Osteocyte (in vitro differentiated cells): Measurements from ENCODE around the gene TMEM178B. TPM values are rescaled to one million over a fixed set of nuclear protein-coding genes. Genes with fewer than 3 reads are reported as not detected.

ENCODE experiments used
- DNase-seq: peaks from one replicate; pipeline ENCODE4 v3.0.0; 2021; ENCODE audit warnings: mixed read lengths; ENCODE audit not compliant: unreplicated experiment; ENCODE audit errors: extremely low spot score
- H3K27ac Mint-ChIP-seq: one replicate; pipeline ENCODE4 v1.8.0; 2021; ENCODE audit warnings: mild to moderate bottlenecking, mixed read lengths; ENCODE audit not compliant: unreplicated experiment
- H3K27me3 Mint-ChIP-seq: one replicate; pipeline ENCODE4 v1.8.0; 2021; ENCODE audit warnings: mixed read lengths; ENCODE audit not compliant: unreplicated experiment
- H3K36me3 Mint-ChIP-seq: one replicate; pipeline ENCODE4 v1.8.0; 2021; ENCODE audit warnings: mixed read lengths; ENCODE audit not compliant: unreplicated experiment
- H3K4me1 Mint-ChIP-seq: one replicate; pipeline ENCODE4 v1.8.0; 2021; ENCODE audit warnings: mixed read lengths; ENCODE audit not compliant: unreplicated experiment
- H3K4me3 Mint-ChIP-seq: one replicate; pipeline ENCODE4 v1.8.0; 2021; ENCODE audit warnings: mild to moderate bottlenecking, moderate library complexity, mixed read lengths; ENCODE audit not compliant: unreplicated experiment
- H3K9me3 Mint-ChIP-seq: one replicate; pipeline ENCODE4 v1.8.0; 2021; ENCODE audit warnings: mixed read lengths; ENCODE audit not compliant: unreplicated experiment
- total RNA-seq: library from RNA; stranded (reverse); gene quantifications from 2 replicates; pipeline ENCODE4 v1.2.1, GENCODE V29; 2021
- TF ChIP-seq, protein P1 (sequence below): fragments of 200-600 bp; sonication (generic); IDR thresholded peaks from 2 replicates; pipeline ENCODE4 v1.5.0; 2021; ENCODE audit warnings: antibody characterized with exemption, mild to moderate bottlenecking, moderate library complexity

The TMEM178B gene
- total RNA-seq, 1 donor from 2014 or later: 0.70 TPM

DNA sequence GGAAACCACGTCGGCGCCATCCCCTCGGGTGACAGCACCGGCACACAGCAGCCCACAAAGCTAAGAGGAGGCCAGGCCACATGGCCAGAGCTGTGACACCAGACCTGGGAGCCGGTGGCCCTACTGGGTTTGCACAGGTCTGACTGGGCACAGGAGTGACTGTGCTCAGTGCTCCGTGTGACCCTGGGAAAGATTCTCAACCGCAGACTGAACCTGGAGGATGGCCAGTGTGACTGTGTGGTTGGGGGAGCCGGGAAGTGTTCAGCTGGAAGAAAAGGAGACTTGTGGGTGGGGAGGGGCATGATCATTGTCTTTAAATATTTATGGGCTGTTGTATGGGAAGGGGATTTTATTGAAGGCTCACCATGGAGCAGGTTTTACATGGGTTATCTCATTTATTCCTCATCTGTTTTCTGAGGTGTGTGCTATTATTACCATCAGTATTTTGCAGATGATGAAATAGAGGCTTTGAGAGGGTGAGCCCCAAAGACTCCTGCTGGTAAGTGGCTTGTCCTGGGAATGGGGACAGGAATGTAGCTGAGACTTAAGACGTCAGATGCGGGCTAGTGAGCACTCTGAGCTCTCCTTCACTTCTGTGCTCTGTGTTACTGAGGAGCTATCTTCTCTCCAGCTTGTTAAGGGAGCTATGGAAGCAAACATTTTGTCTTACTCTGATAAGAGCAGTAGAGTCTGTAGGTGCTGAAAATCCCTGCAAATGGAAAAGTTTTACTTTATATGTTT, 127.5 kb downstream of the TMEM178B start:
- H3K27me3 Mint-ChIP-seq: no peaks in the 10 kb centered on the region
- no peak for DNase-seq
- H3K27ac Mint-ChIP-seq: no peak overlapping the region
- H3K4me1 Mint-ChIP-seq: no peaks in the 10 kb centered on the region
- H3K9me3 Mint-ChIP-seq: no peaks in the 10 kb centered on the region
- TF ChIP-seq, protein P1, sequence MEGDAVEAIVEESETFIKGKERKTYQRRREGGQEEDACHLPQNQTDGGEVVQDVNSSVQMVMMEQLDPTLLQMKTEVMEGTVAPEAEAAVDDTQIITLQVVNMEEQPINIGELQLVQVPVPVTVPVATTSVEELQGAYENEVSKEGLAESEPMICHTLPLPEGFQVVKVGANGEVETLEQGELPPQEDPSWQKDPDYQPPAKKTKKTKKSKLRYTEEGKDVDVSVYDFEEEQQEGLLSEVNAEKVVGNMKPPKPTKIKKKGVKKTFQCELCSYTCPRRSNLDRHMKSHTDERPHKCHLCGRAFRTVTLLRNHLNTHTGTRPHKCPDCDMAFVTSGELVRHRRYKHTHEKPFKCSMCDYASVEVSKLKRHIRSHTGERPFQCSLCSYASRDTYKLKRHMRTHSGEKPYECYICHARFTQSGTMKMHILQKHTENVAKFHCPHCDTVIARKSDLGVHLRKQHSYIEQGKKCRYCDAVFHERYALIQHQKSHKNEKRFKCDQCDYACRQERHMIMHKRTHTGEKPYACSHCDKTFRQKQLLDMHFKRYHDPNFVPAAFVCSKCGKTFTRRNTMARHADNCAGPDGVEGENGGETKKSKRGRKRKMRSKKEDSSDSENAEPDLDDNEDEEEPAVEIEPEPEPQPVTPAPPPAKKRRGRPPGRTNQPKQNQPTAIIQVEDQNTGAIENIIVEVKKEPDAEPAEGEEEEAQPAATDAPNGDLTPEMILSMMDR: no peak
- H3K4me3 Mint-ChIP-seq: no peak overlapping the region
- H3K36me3 Mint-ChIP-seq: no peaks in the 10 kb centered on the region

DNA sequence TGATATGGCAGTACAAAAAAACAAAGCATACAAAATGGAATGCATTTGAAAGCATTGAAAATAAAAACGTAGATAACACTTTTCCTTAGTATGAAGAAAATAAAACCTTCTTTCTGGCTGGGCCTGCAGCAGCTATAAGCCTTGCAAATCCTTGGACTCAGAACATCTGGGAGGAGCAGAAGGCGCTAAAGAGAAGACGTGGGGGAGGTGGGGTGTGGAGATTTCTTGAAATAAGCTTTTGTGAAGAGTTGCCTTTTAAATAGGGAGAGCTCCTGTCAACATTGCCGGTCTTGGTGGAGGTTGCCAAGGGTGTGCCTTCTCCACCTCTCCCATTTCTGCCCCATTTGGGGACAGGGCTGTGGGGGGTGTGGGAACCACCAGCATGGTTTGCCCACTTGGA, 128.7 kb downstream of the TMEM178B start:
- H3K27me3 Mint-ChIP-seq: no peaks in the 10 kb centered on the region
- no peak overlapping the region for H3K27ac Mint-ChIP-seq
- no peaks in the 10 kb centered on the region for H3K36me3 Mint-ChIP-seq
- H3K9me3 Mint-ChIP-seq: no peaks in the 10 kb centered on the region
- TF ChIP-seq, protein P1: no peak
- H3K4me3 Mint-ChIP-seq: no peak overlapping the region
- DNase-seq: no peak
- H3K4me1 Mint-ChIP-seq: no peaks in the 10 kb centered on the region

DNA sequence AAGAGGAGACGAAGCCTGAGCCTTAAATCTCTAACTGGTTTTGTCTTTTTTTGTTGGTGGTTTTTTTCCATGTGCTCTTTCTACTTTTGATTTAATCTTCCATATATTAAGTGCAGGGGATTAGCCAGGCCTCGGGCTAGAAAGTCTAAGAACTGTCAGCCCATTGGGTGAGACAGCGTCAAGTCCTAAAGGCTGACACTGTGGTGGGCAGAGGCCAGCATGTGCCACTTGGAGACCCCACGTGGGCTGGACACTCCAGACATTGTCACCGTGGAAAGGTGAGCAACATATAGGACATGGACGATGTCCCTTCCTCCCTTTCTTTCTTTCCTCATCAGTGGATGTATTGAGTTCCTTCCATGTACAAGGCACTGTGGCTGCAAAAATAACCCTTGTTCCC, 129.3 kb downstream of the TMEM178B start:
- H3K36me3 Mint-ChIP-seq: no peaks in the 10 kb centered on the region
- no peaks in the 10 kb centered on the region for H3K4me1 Mint-ChIP-seq
- no peaks in the 10 kb centered on the region for H3K9me3 Mint-ChIP-seq
- TF ChIP-seq, protein P1: no peak
- H3K27ac Mint-ChIP-seq: no peak overlapping the region
- H3K4me3 Mint-ChIP-seq: no peak overlapping the region
- DNase-seq: no peak
- no peaks in the 10 kb centered on the region for H3K27me3 Mint-ChIP-seq

DNA sequence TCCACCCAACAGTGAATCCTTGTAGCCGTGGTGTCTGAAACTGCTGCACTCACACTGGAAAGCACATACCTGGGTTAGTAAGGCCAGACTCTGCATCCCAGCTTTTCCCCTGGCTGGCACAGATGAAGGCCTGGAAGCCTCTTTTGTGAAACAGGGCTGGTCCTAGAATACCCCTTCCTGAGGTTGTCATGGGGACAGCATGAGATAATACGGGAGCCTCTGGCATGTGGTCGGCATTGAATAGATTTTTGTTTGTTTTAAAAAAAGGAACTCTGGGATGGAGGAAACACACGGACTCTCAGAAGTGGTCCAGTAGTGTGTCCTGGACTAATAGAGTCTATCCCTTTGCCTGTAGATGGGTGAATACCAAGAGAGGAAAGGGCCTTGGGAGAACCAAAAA, 129.7 kb downstream of the TMEM178B start:
- TF ChIP-seq, protein P1: no peak
- H3K4me3 Mint-ChIP-seq: no peak overlapping the region
- no peaks in the 10 kb centered on the region for H3K9me3 Mint-ChIP-seq
- H3K36me3 Mint-ChIP-seq: no peaks in the 10 kb centered on the region
- no peak overlapping the region for H3K27ac Mint-ChIP-seq
- no peaks in the 10 kb centered on the region for H3K27me3 Mint-ChIP-seq
- DNase-seq: no peak
- H3K4me1 Mint-ChIP-seq: no peaks in the 10 kb centered on the region

DNA sequence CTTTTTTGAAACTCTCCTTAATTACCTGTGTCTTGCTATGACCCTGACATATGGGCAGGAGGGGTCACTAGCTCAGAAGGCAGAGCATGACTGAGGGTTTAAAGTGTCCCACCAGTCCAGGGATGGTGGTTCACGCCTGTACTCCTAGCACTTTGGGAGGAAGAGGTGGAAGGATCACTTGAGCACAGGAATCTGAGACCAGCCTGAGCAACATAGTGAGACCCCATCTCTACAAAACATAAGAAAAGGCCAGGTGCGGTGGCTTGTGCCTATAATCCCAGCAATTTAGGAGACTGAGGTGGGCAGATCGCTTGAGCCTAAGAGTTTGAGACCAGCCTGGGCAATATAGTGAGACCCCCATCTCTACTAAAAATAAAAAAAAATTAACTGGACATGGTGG, 133.8 kb downstream of the TMEM178B start:
- TF ChIP-seq, protein P1: no peak

More for the DNA sequence above, 133.8 kb downstream of the TMEM178B start:
- no peak for DNase-seq
- Mint-ChIP-seq H3K36me3 (no peaks in the 10 kb centered on the region), H3K4me1 (no peaks in the 10 kb centered on the region), H3K4me3 (no peak overlapping the region), H3K27me3 (no peaks in the 10 kb centered on the region), H3K9me3 (no peaks in the 10 kb centered on the region), H3K27ac (no peak overlapping the region)
